Tongue (tissue), 2 donors: Measurements from ENCODE around the gene LTBP3. TPM values are rescaled to one million over a fixed set of nuclear protein-coding genes. Genes with fewer than 3 reads are reported as not detected.

Source experiments
- DNase-seq: peaks from one replicate; pipeline ENCODE4 v3.0.0-alpha.2; 2015
- total RNA-seq: library from RNA; depleted of rRNA; stranded (reverse); fragments of >200 nt; gene quantifications from one replicate; pipeline ENCODE4 v1.2.3, GENCODE V29; 2014

LTBP3 gene
- total RNA-seq, 1 donor from 2014 or later = 116 TPM

- peak; percentile 80 for DNase-seq
Measured at GRCh38 chr11:65506772-65507505, 51.2 kb downstream of the LTBP3 start.

GRCh38 chr11:65506290-65506771 is 51.8 kb downstream of the LTBP3 start:
- DNase-seq = peak; percentile 60

- peak; percentile 35 for DNase-seq
Measured at GRCh38 chr11:65505466-65506289, 52.5 kb downstream of the LTBP3 start.

- peak; percentile 54 for DNase-seq
Measured at GRCh38 chr11:65504674-65505465, 53.3 kb downstream of the LTBP3 start.

- peak; percentile 74 for DNase-seq
Measured at GRCh38 chr11:65503949-65504673, 54.0 kb downstream of the LTBP3 start.

GRCh38 chr11:65503368-65503948 is 54.7 kb downstream of the LTBP3 start:
- DNase-seq = peak; percentile 52

GRCh38 chr11:65502555-65503367 is 55.4 kb downstream of the LTBP3 start:
- peak; percentile 69 for DNase-seq

GRCh38 chr11:65502274-65502554 is 55.9 kb downstream of the LTBP3 start:
- DNase-seq = no peak

GRCh38 chr11:65501472-65502273 is 56.5 kb downstream of the LTBP3 start:
- peak; percentile 70 for DNase-seq

- no peak for DNase-seq
Measured at GRCh38 chr11:65501186-65501471, 57.0 kb downstream of the LTBP3 start.

- peak; percentile 82 for DNase-seq
Measured at GRCh38 chr11:65500387-65501185, 57.6 kb downstream of the LTBP3 start.

- no peak for DNase-seq
Measured at GRCh38 chr11:65499713-65500386, 58.3 kb downstream of the LTBP3 start.

GRCh38 chr11:65498977-65499712 is 59.0 kb downstream of the LTBP3 start, which contains the start of gene MALAT1:
TSS of gene MALAT1 (plus strand) at chr11:65499045.
- DNase-seq = peak; percentile 99

GRCh38 chr11:65498727-65498976 is 59.5 kb downstream of the LTBP3 start:
- no peak for DNase-seq

- peak; percentile 86 for DNase-seq
Measured at GRCh38 chr11:65498042-65498726, 60.0 kb downstream of the LTBP3 start.

GRCh38 chr11:65497141-65498041 is 60.8 kb downstream of the LTBP3 start:
- peak; percentile 99 for DNase-seq
